HG03354 (cell line): ENCODE results near the gene ACTL8.

ENCODE experiments used
- ATAC-seq: cut with Tn5 transposase; IDR thresholded peaks from one replicate; pipeline ENCODE4 v1.9.1; 2021; ENCODE audit warnings: mild to moderate bottlenecking; ENCODE audit not compliant: unreplicated experiment, poor library complexity, severe bottlenecking

The ACTL8 gene

GRCh38 chr1:17865912-17866739 is 111.0 kb downstream of the ACTL8 start:
- no peak for ATAC-seq

DNA sequence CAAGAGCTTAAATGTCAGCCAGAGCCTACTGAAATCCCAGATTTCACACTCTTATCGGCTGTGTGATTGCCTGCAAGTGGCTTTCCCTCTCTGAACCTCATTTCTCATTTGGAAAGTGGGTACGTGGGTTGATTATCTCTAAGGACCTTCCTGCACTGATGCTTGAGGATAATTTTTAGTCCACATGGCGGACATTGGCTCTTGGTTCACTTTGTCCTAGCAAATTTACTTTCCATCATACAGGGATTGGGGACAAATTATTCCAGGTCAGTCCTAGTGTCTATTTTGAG is 111.6 kb downstream of the ACTL8 start:
- ATAC-seq, result no peak

- ATAC-seq, result no peak
Measured at GRCh38 chr1:17867470-17867869, 112.3 kb downstream of the ACTL8 start.

- ATAC-seq, result no peak
Measured at GRCh38 chr1:17869815-17870214, 114.7 kb downstream of the ACTL8 start.

- no peak for ATAC-seq
Measured at GRCh38 chr1:17870679-17871078, 115.5 kb downstream of the ACTL8 start.

- no peak for ATAC-seq
Measured at GRCh38 chr1:17873007-17873675, 118.0 kb downstream of the ACTL8 start.

GRCh38 chr1:17874231-17874630 is 119.1 kb downstream of the ACTL8 start:
- no peak for ATAC-seq

GRCh38 chr1:17874710-17875109 is 119.6 kb downstream of the ACTL8 start:
- no peak for ATAC-seq

- ATAC-seq, result no peak
Measured at GRCh38 chr1:17875171-17875881, 120.2 kb downstream of the ACTL8 start.

GRCh38 chr1:17875882-17876280 is 120.7 kb downstream of the ACTL8 start:
- ATAC-seq, result no peak
